Muscle layer of duodenum (tissue), 2 donors: Measurements from ENCODE around the gene FRG2C.
"Not testable (repeated sequence)": the region's sequence is repeated elsewhere in the genome, so short reads cannot be mapped to it uniquely, and the experiment has no call there.

Source experiments
- H3K27ac ChIP-seq: one replicate; pipeline ENCODE4 v1.7.0; 2013; ENCODE audit warnings: mild to moderate bottlenecking, low read length
- H3K27me3 ChIP-seq: one replicate; pipeline ENCODE4 v1.7.0; 2013; ENCODE audit warnings: low read depth, mild to moderate bottlenecking, control low read depth, low read length
- H3K36me3 ChIP-seq, 2 donors: one replicate each; pipeline ENCODE4 v1.7.0; 2013; ENCODE audit warnings: low read length in 2 of 2, control low read depth in 1 of 2, mild to moderate bottlenecking in 1 of 2; ENCODE audit not compliant: insufficient read depth in 2 of 2, control insufficient read depth in 1 of 2
- H3K4me1 ChIP-seq, 2 donors: one replicate each; pipeline ENCODE4 v1.7.0; 2013; ENCODE audit warnings: low read length in 2 of 2, mild to moderate bottlenecking in 2 of 2, control low read depth in 1 of 2, moderate library complexity in 1 of 2; ENCODE audit not compliant: insufficient read depth in 2 of 2, control insufficient read depth in 1 of 2
- H3K4me3 ChIP-seq, 2 donors: one replicate each; pipeline ENCODE4 v1.7.0; 2013; ENCODE audit warnings: low read length in 2 of 2, low read depth in 1 of 2, mild to moderate bottlenecking in 1 of 2
- H3K9me3 ChIP-seq, 2 donors: one replicate each; pipeline ENCODE4 v1.7.0; 2013; ENCODE audit warnings: low read length in 2 of 2, control low read depth in 1 of 2, mild to moderate bottlenecking in 1 of 2; ENCODE audit not compliant: control insufficient read depth in 1 of 2
- donor health status: healthy.

Gene FRG2C

GRCh38 chr3:75664028-75664427 lies at the start of gene FRG2C:
Gene FRG2C (plus strand): TSS chr3:75664328. CDS start chr3:75664380, 52 bp downstream.
- not testable (repeated sequence) for H3K27ac ChIP-seq, H3K4me1 ChIP-seq, H3K36me3 ChIP-seq, H3K4me3 ChIP-seq, H3K9me3 ChIP-seq, H3K27me3 ChIP-seq

GRCh38 chr3:75618666-75619305 lies 45.3 kb upstream of the FRG2C start:
- H3K9me3 ChIP-seq, H3K27ac ChIP-seq, H3K27me3 ChIP-seq, H3K4me1 ChIP-seq, H3K36me3 ChIP-seq: not testable (repeated sequence)
- H3K4me3 ChIP-seq: peak overlapping the region in 1 of 2 donors; percentile 59

GRCh38 chr3:75619481-75620031 lies 44.6 kb upstream of the FRG2C start:
- not testable (repeated sequence) for H3K27ac ChIP-seq, H3K9me3 ChIP-seq, H3K4me1 ChIP-seq, H3K36me3 ChIP-seq, H3K27me3 ChIP-seq
- peak overlapping the region in 1 of 2 donors; percentile 59 for H3K4me3 ChIP-seq

- not testable (repeated sequence) for H3K9me3 ChIP-seq, H3K36me3 ChIP-seq, H3K4me1 ChIP-seq, H3K27me3 ChIP-seq, H3K4me3 ChIP-seq, H3K27ac ChIP-seq
These were observed 42.4 kb upstream of the FRG2C start for GRCh38 chr3:75621772-75622171.

DNA sequence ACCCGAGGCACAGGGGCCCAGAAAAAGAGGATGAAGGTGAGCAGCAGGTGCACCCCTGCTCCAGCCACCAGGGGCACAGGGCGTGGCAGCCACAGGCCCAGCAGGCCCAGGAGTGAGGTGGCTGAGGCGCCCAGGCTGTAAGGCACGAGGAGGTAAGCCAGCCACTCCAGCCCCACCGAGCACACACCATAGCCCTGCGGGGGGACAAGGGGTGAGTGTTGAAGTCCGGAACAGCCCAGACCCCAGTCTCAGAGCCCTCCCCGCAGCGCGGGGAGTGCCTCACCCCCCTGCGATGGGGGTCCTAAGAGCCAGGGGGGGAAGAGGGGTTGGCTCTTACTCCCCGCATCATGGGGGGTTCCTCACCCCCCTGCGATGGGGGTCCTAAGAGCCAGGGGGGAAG lies 40.5 kb upstream of the FRG2C start:
- H3K27ac ChIP-seq, H3K4me3 ChIP-seq, H3K27me3 ChIP-seq, H3K36me3 ChIP-seq, H3K9me3 ChIP-seq, H3K4me1 ChIP-seq: not testable (repeated sequence)

GRCh38 chr3:75630887-75631535 lies 33.1 kb upstream of the FRG2C start:
- not testable (repeated sequence) for H3K4me1 ChIP-seq, H3K9me3 ChIP-seq, H3K27ac ChIP-seq, H3K27me3 ChIP-seq, H3K4me3 ChIP-seq, H3K36me3 ChIP-seq

DNA sequence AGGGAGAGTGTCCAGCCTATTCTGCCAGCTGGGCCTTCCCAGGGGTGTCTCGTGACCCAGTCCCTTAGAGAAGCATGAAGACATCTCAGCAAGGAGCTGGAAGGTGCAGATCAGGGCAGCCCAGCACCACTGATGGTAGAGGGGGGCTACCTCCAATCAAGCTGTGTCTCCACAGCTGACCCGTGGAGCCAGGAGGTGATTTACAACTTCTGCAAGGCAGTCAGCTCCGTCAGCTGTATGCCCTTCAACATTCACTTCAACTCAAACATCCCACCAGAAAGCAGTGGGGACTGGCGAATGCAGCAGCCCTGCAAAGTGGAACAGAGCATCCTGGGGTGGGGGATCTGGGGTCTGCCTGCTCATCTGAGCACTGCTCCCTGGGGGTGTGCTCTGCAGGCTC lies 32.6 kb upstream of the FRG2C start:
- no peak overlapping the region for H3K27ac ChIP-seq
- H3K4me3 ChIP-seq: no peak overlapping the region
- no peaks in the 10 kb centered on the region for H3K4me1 ChIP-seq
- no peaks in the 10 kb centered on the region for H3K27me3 ChIP-seq
- H3K9me3 ChIP-seq: no peaks in the 10 kb centered on the region
- no peaks in the 10 kb centered on the region for H3K36me3 ChIP-seq

DNA sequence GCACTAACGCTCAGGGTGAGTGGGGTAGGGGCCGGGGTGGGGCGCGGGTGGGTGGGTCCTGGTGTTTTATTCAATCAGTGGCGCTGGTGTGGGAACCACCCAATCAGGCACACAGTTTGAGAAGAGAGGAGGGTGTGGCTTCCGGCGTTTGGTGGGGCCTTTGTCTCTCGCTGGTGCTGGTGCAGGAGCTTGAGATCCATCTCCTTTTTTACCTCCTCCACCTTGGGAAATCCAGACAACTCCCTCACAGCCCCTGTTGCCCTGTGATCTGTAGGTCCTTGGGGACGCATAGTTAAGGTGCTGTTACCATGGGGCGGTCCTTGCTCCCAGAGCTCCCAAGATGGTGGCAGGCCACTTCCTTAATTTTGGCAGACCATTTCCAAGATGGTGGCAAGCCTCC lies 25.2 kb upstream of the FRG2C start:
- not testable (repeated sequence) for H3K27me3 ChIP-seq, H3K36me3 ChIP-seq

GRCh38 chr3:75641107-75641517 lies 23.0 kb upstream of the FRG2C start:
- not testable (repeated sequence) for H3K27ac ChIP-seq, H3K4me1 ChIP-seq, H3K9me3 ChIP-seq, H3K36me3 ChIP-seq, H3K27me3 ChIP-seq
- peak overlapping the region; percentile 53 to 70 for H3K4me3 ChIP-seq

More for the DNA sequence above, 25.2 kb upstream of the FRG2C start:
- H3K9me3 ChIP-seq, H3K27ac ChIP-seq, H3K4me3 ChIP-seq, H3K4me1 ChIP-seq: not testable (repeated sequence)

DNA sequence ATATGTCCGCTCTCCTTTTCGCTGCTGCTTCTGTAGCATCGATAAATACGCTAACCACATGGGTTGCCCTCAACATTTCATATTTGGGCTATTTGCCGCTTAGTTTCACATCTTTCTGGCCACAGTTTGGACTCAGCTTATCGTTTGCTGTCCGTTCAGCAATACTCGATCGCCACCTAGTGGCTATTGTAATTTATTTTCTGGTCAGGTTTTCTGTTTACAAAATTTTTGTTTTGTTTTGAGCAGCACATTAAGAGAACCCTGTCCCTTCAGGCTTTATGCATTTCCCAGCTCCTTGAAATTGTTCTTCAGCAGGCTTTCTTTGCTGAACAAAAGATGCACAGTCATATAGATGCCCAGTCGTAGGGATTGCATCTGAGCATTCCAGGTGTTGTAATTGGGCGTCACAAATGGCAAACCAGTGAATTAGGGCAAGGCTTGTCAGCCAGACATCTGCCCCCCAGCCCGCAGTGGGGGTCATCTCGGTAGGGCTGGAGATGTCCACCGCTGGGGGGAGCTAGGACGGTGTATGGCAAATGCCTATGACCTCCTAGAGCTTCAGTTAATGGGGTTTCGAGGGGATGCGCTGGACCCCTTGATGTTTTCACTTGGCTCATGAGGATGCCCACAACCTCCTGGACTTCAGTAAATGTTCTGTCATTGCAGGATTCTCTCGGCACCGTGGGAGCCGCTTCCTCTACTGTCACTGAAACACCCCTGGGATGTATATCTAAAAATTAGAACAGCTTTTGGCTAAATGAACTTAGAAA lies 20.9 kb upstream of the FRG2C start:
- H3K9me3 ChIP-seq, H3K27me3 ChIP-seq, H3K4me1 ChIP-seq, H3K27ac ChIP-seq, H3K4me3 ChIP-seq, H3K36me3 ChIP-seq: not testable (repeated sequence)

GRCh38 chr3:75645548-75645947 lies 18.6 kb upstream of the FRG2C start:
- not testable (repeated sequence) for H3K27me3 ChIP-seq, H3K9me3 ChIP-seq, H3K36me3 ChIP-seq, H3K4me1 ChIP-seq, H3K4me3 ChIP-seq, H3K27ac ChIP-seq
